ENCODE data around the gene SGMS1. TPM values are rescaled to one million over a fixed set of nuclear protein-coding genes. Genes with fewer than 3 reads are reported as not detected.

SGMS1 gene
- total RNA-seq, 1 experiment from 2014 or later: 21.0 TPM

GRCh38 chr10:50636618-50637579 lies 13.1 kb upstream of the SGMS1 start:
- peak; percentile 30 for DNase-seq (ENCODE audit: low read depth)

DNA sequence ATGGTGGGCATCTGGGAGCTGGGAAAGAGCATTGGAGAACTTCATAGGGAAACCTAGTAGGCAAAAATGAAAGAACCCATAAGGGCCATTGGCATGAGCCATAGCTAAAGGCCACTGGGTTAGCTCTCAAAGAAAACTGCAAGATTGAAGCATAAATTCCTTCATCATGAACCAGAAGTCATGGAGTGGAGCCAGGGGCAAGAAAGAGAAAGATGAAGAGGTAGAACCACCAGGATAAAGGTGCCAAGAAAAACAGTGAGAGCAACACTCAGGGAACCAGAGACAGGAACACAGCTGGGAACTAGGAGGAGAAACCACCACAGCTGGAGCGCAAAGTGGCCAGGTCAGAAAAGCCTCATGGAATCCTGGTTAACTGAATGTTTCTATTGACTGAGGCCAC lies 11.5 kb upstream of the SGMS1 start:
- DNase-seq (ENCODE audit: low read depth): peak; percentile 86

- peak; percentile 7 for DNase-seq (ENCODE audit: low read depth)
These were observed 10.7 kb upstream of the SGMS1 start for GRCh38 chr10:50634479-50634878.

DNA sequence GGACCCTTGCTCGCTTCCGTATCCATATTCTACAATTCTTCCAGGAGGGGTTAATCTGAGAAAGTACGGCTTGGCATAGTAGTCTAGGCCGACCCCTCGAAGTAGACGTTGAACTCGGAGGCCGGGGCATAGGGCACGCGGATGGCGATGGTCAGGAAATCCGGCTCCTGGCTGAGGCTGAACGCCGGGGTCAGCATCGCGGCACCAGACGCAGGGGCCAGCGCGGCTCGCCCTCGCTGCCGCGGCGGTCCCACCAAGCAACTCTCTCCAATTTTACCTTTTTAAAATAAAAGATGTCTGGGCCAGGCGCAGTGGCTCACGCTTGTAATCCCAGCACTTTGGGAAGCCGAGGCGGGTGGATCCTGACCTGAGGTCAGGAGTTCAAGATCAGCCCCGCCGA lies 7.3 kb upstream of the SGMS1 start:
- DNase-seq (ENCODE audit: low read depth): no peak

GRCh38 chr10:50629495-50630122 lies 5.9 kb upstream of the SGMS1 start:
- DNase-seq (ENCODE audit: low read depth): no peak

- DNase-seq (ENCODE audit: low read depth): no peak
These were observed 4.1 kb upstream of the SGMS1 start for GRCh38 chr10:50627896-50628295.

DNA sequence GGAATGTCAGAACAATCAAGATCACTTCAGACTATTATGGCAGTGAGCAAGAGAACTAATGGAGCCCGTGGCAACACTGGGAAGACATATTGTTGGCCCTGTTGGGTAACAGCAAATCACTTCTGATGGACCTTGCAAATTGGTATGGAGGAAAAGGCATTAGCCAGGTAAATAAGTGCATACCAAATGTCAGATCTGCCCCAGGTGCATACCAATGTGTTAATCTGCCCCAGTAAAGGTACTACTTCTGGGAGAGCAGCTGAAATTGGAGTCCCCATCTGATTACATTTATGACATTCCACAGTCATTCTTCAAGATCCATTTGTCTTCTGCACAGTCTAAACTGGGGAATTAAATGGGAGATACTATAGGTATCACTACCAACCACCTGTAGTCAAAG lies 3.7 kb upstream of the SGMS1 start:
- DNase-seq (ENCODE audit: low read depth): no peak

DNA sequence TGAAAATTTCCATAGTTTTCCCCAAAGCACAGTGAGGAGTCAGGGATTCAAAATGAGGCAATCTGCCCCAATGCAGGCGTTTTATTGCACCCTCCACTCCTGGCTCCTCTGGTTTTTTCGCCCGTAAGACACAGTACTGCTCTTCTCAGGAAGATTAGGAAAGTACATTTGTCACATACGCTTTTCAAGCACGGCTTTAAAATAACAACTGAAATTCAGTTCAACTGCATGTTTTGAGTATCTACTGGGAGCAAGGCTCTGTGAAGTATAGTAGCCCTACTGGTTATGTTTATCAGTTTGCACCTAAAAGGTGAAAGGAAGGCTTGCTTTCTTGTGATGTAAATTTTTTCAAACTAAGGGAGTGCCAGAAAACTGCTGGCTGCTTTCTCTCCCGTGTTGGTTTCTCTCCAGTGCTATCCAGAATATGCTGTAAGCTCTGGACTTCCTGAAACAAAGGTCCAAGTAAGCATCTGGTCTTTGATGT lies 1.9 kb upstream of the SGMS1 start:
- peak; percentile 7 for DNase-seq (ENCODE audit: low read depth)

DNA sequence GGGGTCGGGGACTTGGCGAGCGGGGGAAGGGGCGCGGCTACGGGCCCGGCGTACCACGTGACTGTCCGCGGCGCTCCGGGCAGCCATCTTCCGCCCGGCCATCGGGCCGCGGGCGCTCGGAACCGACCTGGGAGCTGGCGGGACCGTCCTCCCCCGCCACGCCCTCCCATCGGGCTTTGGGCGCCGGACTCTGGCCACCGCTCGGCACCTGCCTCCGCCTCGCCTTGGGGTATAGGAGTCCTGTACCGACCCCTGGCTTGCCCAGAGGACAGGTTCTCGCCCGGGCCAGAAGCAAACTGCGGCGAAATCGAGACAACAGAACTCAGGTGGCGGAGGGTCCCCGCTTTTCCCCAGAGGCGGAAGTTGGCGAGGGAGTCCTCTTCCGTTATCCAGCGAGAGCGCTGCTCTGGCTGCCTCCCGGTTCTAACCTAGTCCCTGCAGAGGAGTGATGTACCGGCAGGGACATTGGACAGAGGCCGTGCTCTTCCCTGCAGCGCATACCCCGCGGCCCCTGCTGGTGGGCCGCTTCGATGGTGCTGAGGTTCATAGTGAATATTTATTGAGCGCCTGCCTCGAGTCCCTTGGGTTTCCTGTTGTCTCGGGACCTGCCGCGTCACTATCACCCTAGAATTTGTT lies 1.2 kb upstream of the SGMS1 start:
- DNase-seq (ENCODE audit: low read depth): peak; percentile 74

DNA sequence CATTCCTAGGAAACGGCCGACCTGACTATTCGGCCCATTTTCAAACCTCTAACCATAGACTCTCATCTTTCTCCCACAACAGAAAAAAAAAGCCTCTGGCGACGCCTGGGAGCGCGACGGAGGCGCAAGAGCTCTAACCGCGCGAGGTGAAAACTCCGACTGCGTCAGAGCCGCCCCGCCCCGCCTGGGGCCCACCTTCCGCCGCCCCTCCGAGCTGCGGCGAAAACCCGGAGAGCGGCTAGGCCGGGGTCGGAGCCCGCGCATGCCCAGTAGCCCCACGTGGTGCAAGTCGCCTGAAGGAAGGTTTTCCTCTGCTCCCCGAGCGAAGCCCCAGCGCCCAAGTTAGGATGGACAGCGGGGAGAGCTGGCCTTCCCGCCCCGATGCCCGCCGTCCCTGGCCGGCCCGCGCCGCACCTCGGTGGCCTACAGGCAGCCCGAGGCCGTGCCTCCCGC lies 683 bp upstream of the SGMS1 start:
- DNase-seq (ENCODE audit: low read depth): peak; percentile 91

GRCh38 chr10:50622706-50623662 lies 772 bp downstream of the SGMS1 start:
- peak; percentile 60 for DNase-seq (ENCODE audit: low read depth)

DNA sequence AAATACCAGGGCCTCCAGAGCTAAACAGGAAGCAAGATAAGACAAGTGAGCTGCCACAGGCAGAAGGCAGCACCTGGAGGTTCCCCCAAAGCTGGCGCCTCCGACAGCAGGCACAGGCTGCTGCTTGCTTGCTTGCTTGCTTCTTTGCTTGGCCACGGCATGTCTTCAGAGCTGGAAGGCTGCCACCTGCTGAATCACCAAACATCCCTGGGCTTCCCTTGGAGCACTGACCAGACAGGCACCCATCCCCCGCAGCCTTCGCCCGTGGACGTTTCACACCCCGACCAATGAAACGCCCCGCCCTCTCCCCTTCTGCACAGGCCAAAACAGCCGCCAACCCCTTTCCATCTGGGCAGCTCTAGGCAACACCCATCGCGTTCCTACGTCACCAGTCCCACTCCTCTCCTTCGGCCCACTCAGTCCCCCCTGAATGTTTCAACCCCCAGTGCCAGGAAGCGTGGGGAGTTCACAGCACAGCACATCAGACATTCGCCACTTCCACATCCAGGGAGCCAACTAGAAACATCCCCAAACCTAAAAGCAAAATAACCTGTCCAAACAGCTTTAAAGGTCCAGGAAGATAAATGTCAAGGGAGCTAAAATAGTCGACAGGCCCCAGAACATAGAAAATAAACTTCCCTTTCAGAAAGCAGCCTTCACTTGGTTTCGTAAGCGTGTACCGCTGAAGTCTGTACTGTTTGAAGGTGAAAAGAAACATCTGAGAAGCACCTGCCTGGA lies 1.6 kb downstream of the SGMS1 start:
- DNase-seq (ENCODE audit: low read depth): peak; percentile 94

DNA sequence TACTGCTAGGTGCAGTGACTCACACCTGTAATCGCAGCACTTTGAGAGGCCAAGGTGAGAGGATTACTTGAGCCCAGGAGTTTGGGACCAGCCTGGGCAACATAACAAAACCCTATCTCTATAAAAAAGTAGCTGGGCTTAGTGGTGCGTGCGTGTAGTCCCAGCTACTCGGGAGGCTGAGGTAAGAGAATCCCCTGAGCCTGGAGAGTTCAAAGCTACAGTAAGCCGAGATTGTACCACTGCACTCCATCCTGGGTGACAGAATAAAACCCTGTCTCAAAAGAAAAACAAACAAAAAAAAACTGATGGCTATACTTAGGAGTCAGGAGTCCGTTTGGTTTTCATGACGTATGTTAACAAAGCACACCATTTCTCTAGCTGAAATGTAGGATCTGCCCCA lies 2.9 kb downstream of the SGMS1 start:
- DNase-seq (ENCODE audit: low read depth): no peak

GRCh38 chr10:50619882-50620281 lies 3.9 kb downstream of the SGMS1 start:
- DNase-seq (ENCODE audit: low read depth): no peak

GRCh38 chr10:50619166-50619565 lies 4.6 kb downstream of the SGMS1 start:
- DNase-seq (ENCODE audit: low read depth): no peak

- no peak for DNase-seq (ENCODE audit: low read depth)
These were observed 5.1 kb downstream of the SGMS1 start for GRCh38 chr10:50618624-50619023.

DNA sequence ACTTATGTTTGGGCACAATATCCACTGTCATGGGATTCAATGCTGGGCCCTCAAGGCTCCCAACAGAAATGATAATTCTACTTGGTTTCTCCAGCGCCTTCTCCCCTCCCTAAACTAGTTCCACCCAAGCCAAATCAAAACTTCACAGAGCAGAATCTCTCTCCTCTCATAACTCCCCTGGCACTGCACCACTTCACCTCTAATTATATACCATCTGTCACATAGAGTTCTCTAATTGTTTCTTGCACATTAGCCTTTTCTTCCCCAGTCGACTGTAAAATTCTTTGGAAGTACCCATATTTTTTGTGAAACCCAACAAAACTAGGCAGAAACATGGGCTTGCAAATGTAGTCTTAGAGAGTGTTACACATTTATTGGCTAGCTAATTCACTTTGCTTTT lies 8.1 kb downstream of the SGMS1 start:
- no peak for DNase-seq (ENCODE audit: low read depth)

DNA sequence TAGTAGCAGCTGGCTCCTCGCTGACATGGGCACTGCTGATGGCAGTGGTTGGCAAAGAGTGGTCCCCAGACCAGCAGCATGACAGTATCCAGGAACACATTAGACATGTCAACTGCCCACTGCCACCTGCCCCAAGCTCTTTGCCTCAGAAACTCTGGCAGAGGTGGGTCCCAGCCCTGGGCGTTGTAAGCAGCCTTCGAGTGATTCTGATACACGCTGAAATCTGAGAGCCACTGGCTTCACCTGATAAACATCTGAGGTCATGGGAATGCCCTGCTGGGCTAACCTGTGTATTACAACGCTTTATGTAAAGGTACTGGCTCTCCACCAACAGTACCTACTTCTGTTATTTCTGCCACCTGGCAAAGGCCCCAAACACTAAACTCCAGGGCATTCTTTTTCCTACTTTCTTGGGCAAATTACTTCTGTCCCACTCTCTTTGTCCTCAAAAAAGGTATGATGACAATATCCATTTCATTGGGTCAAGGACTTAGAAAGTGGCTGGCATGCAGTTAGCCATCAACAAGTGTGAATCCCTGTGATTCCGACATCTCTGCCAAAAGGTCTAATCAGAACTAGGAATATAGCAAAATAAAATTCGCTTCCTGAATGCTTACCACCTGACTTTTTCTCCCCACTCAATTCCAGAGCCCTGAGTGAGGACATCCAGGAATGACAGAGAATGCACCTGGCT lies 9.2 kb downstream of the SGMS1 start:
- DNase-seq (ENCODE audit: low read depth): peak; percentile 13

DNA sequence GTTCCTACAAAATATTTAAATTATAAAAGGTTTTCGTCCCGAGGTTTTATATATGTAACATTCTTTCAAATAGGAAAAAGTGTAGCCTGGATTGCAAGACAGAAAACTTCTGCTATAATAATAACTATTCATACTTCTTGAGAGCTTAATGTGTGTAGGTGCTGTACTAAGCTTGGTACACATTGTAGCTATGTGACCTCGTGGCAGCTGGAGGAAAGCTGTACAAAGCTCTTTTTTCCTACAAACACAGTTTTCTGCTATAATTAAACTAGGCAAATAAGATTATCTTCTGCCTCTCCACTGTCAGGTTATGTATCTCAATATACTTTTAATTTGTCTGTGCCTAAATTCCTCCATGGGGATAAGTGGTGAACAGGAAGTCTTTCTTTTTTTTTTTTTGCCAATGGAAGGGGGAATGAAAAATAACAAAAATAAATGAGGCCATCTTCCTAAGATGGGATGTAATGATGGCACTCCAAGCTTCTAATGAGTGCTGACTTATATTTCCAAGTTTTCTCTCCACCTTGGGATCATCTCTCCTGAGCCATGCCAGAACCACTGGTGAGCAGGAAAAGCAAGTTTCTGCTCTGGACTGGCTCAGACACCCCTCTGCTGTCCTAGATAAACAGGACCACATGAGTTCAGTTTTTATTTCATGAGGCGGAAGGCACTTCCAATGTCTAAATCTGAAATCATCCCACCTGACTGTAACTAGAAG lies 9.9 kb downstream of the SGMS1 start:
- DNase-seq (ENCODE audit: low read depth): no peak
